ENCODE data around the gene FAM200A. TPM values are rescaled to one million over a fixed set of nuclear protein-coding genes. Genes with fewer than 3 reads are reported as not detected.

Gene FAM200A
- total and polyA plus RNA-seq, 2 of the 13 experiments (the other 11 are each of a cell fraction or from before 2014, with no cell fraction given): 4.7 to 6.3 TPM

DNA sequence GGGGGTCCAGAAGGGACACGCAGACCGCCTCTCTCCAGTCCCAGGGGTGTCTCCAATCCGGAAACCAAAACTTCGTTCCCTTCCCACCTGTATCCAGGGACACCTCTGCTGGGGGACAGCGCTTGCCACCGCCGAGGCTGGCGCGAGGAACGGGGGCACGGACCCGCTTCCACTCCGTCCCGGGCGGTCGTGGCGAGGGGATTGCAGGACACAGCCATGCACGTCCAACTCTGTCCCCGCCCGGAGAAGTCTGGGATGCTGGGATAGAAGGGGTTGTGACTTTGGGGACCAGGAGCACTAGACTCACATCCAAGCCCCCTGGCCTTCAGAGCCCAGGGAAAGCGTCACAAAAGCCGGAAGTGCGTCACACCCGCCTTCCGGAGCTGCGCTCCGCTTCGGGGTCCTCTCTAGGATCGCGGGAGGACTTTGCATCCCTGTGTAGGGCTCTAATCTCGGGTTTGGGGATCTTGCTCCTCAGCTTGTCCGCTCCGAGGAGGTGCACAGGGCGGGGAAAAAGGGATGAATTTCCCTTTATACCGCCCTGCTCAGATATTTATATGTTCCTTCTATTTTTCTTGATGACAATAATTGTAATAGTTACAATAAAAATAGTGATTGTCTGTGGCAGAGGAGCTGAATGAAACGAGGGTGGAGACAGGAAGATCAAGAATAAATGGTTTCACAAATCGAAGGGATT is at the start of gene FAM200A (continued):
- TF ChIP-seq KMT2B (CRISPR knock-in tag; IDR thresholded peaks at IDR 0.05): peak; percentile 95
- TF ChIP-seq, protein P1, sequence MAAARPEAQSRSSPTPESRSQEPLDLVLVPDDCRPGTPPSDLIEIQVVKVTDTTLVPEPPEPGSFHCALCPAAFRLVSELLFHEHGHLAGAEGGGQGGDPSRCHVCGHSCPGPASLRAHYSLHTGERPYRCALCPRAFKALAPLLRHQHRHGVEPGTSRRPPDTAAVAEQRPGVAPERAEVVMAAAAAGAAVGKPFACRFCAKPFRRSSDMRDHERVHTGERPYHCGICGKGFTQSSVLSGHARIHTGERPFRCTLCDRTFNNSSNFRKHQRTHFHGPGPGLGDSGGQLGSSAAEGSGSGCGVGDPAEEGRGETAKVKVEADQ (CRISPR knock-in tag; IDR thresholded peaks at IDR 0.05; ENCODE audit: borderline replicate concordance): 0 out of 2 replicates have a peak, but pooled peaks have one; percentile 37
- no peak for TF ChIP-seq ZNF558 (CRISPR knock-in tag; IDR thresholded peaks at IDR 0.05; ENCODE audit: borderline replicate concordance)
- TF ChIP-seq DNMT3B (CRISPR knock-in tag; conservative IDR thresholded peaks at IDR 0.05): peak; percentile 80; the same call in 1 of the 2 replicates
- no peak for TF ChIP-seq MAZ (IDR thresholded peaks at IDR 0.05; ENCODE audit: borderline replicate concordance, low read depth, low read length)
- TF ChIP-seq MAZ (CRISPR knock-in tag; IDR thresholded peaks at IDR 0.05; ENCODE audit: low read depth): peak; percentile 58
- TF ChIP-seq KMT2A (CRISPR knock-in tag; IDR thresholded peaks at IDR 0.05): peak; percentile 96
- TF ChIP-seq SRY (CRISPR knock-in tag; IDR thresholded peaks at IDR 0.05): peak; percentile 93
- TF ChIP-seq, protein P2, sequence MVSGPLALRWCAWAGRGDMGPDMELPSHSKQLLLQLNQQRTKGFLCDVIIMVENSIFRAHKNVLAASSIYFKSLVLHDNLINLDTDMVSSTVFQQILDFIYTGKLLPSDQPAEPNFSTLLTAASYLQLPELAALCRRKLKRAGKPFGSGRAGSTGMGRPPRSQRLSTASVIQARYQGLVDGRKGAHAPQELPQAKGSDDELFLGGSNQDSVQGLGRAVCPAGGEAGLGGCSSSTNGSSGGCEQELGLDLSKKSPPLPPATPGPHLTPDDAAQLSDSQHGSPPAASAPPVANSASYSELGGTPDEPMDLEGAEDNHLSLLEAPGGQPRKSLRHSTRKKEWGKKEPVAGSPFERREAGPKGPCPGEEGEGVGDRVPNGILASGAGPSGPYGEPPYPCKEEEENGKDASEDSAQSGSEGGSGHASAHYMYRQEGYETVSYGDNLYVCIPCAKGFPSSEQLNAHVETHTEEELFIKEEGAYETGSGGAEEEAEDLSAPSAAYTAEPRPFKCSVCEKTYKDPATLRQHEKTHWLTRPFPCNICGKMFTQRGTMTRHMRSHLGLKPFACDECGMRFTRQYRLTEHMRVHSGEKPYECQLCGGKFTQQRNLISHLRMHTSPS (CRISPR knock-in tag; IDR thresholded peaks at IDR 0.05; ENCODE audit: low read depth): no peak; the same call in 1 of the 2 replicates
- TF ChIP-seq FOXK1 (CRISPR knock-in tag; IDR thresholded peaks at IDR 0.05; ENCODE audit: borderline replicate concordance, low read depth): peak; percentile 69; the same call in 1 of the 2 replicates
- no peak for TF ChIP-seq ZBTB8A (CRISPR knock-in tag; IDR thresholded peaks at IDR 0.05; ENCODE audit: borderline replicate concordance, low read depth)
- TF ChIP-seq CREM (IDR thresholded peaks at IDR 0.05): peak; percentile 97
- TF ChIP-seq CREM (CRISPR knock-in tag; IDR thresholded peaks at IDR 0.05): peak; percentile 80
- no peak for TF ChIP-seq KDM6A (CRISPR knock-in tag; IDR thresholded peaks at IDR 0.05; ENCODE audit: low read depth)
- TF ChIP-seq HNRNPLL (IDR thresholded peaks at IDR 0.05; ENCODE audit: low read depth, low read length, poor library complexity, severe bottlenecking): peak; percentile 30
- TF ChIP-seq, protein P3, sequence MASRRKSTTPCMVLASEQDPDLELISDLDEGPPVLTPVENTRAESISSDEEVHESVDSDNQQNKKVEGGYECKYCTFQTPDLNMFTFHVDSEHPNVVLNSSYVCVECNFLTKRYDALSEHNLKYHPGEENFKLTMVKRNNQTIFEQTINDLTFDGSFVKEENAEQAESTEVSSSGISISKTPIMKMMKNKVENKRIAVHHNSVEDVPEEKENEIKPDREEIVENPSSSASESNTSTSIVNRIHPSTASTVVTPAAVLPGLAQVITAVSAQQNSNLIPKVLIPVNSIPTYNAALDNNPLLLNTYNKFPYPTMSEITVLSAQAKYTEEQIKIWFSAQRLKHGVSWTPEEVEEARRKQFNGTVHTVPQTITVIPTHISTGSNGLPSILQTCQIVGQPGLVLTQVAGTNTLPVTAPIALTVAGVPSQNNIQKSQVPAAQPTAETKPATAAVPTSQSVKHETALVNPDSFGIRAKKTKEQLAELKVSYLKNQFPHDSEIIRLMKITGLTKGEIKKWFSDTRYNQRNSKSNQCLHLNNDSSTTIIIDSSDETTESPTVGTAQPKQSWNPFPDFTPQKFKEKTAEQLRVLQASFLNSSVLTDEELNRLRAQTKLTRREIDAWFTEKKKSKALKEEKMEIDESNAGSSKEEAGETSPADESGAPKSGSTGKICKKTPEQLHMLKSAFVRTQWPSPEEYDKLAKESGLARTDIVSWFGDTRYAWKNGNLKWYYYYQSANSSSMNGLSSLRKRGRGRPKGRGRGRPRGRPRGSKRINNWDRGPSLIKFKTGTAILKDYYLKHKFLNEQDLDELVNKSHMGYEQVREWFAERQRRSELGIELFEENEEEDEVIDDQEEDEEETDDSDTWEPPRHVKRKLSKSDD (CRISPR knock-in tag; IDR thresholded peaks at IDR 0.05; ENCODE audit: low read depth): peak; percentile 94
- TF ChIP-seq, protein P4, sequence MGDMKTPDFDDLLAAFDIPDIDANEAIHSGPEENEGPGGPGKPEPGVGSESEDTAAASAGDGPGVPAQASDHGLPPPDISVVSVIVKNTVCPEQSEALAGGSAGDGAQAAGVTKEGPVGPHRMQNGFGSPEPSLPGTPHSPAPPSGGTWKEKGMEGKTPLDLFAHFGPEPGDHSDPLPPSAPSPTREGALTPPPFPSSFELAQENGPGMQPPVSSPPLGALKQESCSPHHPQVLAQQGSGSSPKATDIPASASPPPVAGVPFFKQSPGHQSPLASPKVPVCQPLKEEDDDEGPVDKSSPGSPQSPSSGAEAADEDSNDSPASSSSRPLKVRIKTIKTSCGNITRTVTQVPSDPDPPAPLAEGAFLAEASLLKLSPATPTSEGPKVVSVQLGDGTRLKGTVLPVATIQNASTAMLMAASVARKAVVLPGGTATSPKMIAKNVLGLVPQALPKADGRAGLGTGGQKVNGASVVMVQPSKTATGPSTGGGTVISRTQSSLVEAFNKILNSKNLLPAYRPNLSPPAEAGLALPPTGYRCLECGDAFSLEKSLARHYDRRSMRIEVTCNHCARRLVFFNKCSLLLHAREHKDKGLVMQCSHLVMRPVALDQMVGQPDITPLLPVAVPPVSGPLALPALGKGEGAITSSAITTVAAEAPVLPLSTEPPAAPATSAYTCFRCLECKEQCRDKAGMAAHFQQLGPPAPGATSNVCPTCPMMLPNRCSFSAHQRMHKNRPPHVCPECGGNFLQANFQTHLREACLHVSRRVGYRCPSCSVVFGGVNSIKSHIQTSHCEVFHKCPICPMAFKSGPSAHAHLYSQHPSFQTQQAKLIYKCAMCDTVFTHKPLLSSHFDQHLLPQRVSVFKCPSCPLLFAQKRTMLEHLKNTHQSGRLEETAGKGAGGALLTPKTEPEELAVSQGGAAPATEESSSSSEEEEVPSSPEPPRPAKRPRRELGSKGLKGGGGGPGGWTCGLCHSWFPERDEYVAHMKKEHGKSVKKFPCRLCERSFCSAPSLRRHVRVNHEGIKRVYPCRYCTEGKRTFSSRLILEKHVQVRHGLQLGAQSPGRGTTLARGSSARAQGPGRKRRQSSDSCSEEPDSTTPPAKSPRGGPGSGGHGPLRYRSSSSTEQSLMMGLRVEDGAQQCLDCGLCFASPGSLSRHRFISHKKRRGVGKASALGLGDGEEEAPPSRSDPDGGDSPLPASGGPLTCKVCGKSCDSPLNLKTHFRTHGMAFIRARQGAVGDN (CRISPR knock-in tag; IDR thresholded peaks at IDR 0.05): peak; percentile 81

Data from HepG2 (cell line).